NT2/D1 (cell line): Measurements from ENCODE around the gene TLX1.
"Not testable (repeated sequence)": the region's sequence is repeated elsewhere in the genome, so short reads cannot be mapped to it uniquely, and the experiment has no call there.

Experiments used
- DNase-seq: peaks from one replicate; pipeline ENCODE4 v3.0.0-alpha.2; 2011; ENCODE audit warnings: low read depth, low spot score
- H3K27me3 ChIP-seq: 2 replicates; pipeline ENCODE4 v1.6.0; 2011; ENCODE audit warnings: mild to moderate bottlenecking; ENCODE audit not compliant: insufficient read length, insufficient read depth
- H3K36me3 ChIP-seq: 2 replicates; pipeline ENCODE4 v1.6.1; 2011; ENCODE audit warnings: mild to moderate bottlenecking, low read length, mixed read lengths; ENCODE audit not compliant: insufficient read depth, insufficient read length
- H3K4me1 ChIP-seq: 2 replicates; pipeline ENCODE4 v1.5.1; 2011; ENCODE audit not compliant: insufficient read depth, insufficient read length
- H3K4me3 ChIP-seq: 2 replicates; pipeline ENCODE4 v1.5.1; 2011; ENCODE audit warnings: low read depth; ENCODE audit not compliant: insufficient read length
- H3K9ac ChIP-seq: 2 replicates; pipeline ENCODE4 v1.6.0; 2011; ENCODE audit warnings: low read depth; ENCODE audit not compliant: insufficient read length
- H3K9me3 ChIP-seq: 2 replicates; pipeline ENCODE4 v1.5.1; 2011; ENCODE audit warnings: mild to moderate bottlenecking, low read length; ENCODE audit not compliant: insufficient read depth
- SUZ12 ChIP-seq: IDR thresholded peaks from 2 replicates; pipeline ENCODE4 v1.6.1; 2011; ENCODE audit not compliant: insufficient read length, insufficient read depth; ENCODE audit errors: extremely low read depth
- YY1 ChIP-seq: IDR thresholded peaks from 2 replicates; pipeline ENCODE4 v1.6.1; 2011; ENCODE audit not compliant: insufficient read length, insufficient read depth
- ZNF274 ChIP-seq: IDR thresholded peaks from 2 replicates; pipeline ENCODE4 v1.6.1; 2011; ENCODE audit warnings: mild to moderate bottlenecking, low read depth, low read length

Gene TLX1

GRCh38 chr10:101146392-101147251 lies 15.5 kb downstream of the TLX1 start:
- H3K9me3 ChIP-seq = peaks cover 6% of the 10 kb centered on the region; the same call in 1 of the 2 replicates
- H3K36me3 ChIP-seq = no peaks in the 10 kb centered on the region
- H3K9ac ChIP-seq = no peak overlapping the region
- TF ChIP-seq YY1 = no peak
- peaks cover under 1% of the 10 kb centered on the region for H3K4me1 ChIP-seq
- no peak overlapping the region for H3K4me3 ChIP-seq
- DNase-seq = no peak
- peaks cover 22% of the 10 kb centered on the region for H3K27me3 ChIP-seq

- Histone ChIP-seq H3K27me3 (no peaks in the 10 kb centered on the region), H3K9me3 (peaks cover 6% of the 10 kb centered on the region; the same call in 1 of the 2 replicates), H3K4me3 (no peak overlapping the region), H3K9ac (no peak overlapping the region), H3K4me1 (no peaks in the 10 kb centered on the region), H3K36me3 (no peaks in the 10 kb centered on the region)
- DNase-seq = no peak
- TF ChIP-seq YY1 = no peak
- TF ChIP-seq SUZ12 = no peak
- TF ChIP-seq ZNF274 = no peak
Measured at GRCh38 chr10:101151395-101151794, 20.3 kb downstream of the TLX1 start.

GRCh38 chr10:101152316-101152715 lies 21.2 kb downstream of the TLX1 start:
- DNase-seq = no peak
- Histone ChIP-seq H3K9me3 (peaks cover 6% of the 10 kb centered on the region; the same call in 1 of the 2 replicates), H3K36me3 (no peaks in the 10 kb centered on the region), H3K4me1 (no peaks in the 10 kb centered on the region), H3K27me3 (no peaks in the 10 kb centered on the region), H3K4me3 (no peak overlapping the region), H3K9ac (no peak overlapping the region)
- TF ChIP-seq SUZ12 (no peak), YY1 (no peak), ZNF274 (no peak)

GRCh38 chr10:101154506-101154905 lies 23.4 kb downstream of the TLX1 start:
- not testable (repeated sequence) for H3K36me3 ChIP-seq, DNase-seq, H3K9me3 ChIP-seq, H3K4me1 ChIP-seq, H3K4me3 ChIP-seq, H3K9ac ChIP-seq, H3K27me3 ChIP-seq

- H3K9ac ChIP-seq = no peak overlapping the region
- no peaks in the 10 kb centered on the region for H3K9me3 ChIP-seq
- peaks cover 4% of the 10 kb centered on the region for H3K4me1 ChIP-seq
- no peak overlapping the region for H3K4me3 ChIP-seq
- H3K36me3 ChIP-seq = no peaks in the 10 kb centered on the region
- TF ChIP-seq YY1 = no peak
- TF ChIP-seq ZNF274 = no peak
- TF ChIP-seq SUZ12 = no peak
- no peaks in the 10 kb centered on the region for H3K27me3 ChIP-seq
- no peak for DNase-seq
Measured at GRCh38 chr10:101155896-101156295, 24.8 kb downstream of the TLX1 start.

GRCh38 chr10:101157756-101158458 lies 26.8 kb downstream of the TLX1 start:
- no peak overlapping the region for H3K4me3 ChIP-seq
- no peak for TF ChIP-seq ZNF274
- no peak for TF ChIP-seq YY1
- TF ChIP-seq SUZ12 = no peak
- H3K4me1 ChIP-seq = peaks cover 4% of the 10 kb centered on the region
- H3K27me3 ChIP-seq = peaks cover 11% of the 10 kb centered on the region
- H3K9me3 ChIP-seq = no peaks in the 10 kb centered on the region
- DNase-seq = no peak
- H3K9ac ChIP-seq = no peak overlapping the region
- H3K36me3 ChIP-seq = no peaks in the 10 kb centered on the region

- DNase-seq = no peak
- TF ChIP-seq ZNF274 (no peak), YY1 (no peak), SUZ12 (no peak)
- Histone ChIP-seq H3K27me3 (peaks cover 13% of the 10 kb centered on the region), H3K9ac (no peak overlapping the region), H3K36me3 (no peaks in the 10 kb centered on the region), H3K9me3 (no peaks in the 10 kb centered on the region), H3K4me3 (no peak overlapping the region), H3K4me1 (peaks cover 4% of the 10 kb centered on the region)
Measured at GRCh38 chr10:101158459-101159058, 27.5 kb downstream of the TLX1 start.
